Gastrocnemius medialis (tissue), 4 donors: ENCODE measurements around the gene TCP11. TPM values are rescaled to one million over a fixed set of nuclear protein-coding genes. Genes with fewer than 3 reads are reported as not detected.
A peak's percentile ranks its signal among the peaks of the same experiment; 100 is the strongest.

Source experiments
- ATAC-seq, 2 donors: fragments of 150-250 bp; one replicate each; pipeline ENCODE4 v1.9.1; 2016
- DNase-seq, 2 donors: peaks; one replicate each; pipeline ENCODE4 v3.0.0-alpha.2; 2019
- H3K27ac ChIP-seq, 4 donors: fragments of 200-600 bp; sonication (generic); 1 replicate in 1 of 4; 2 replicates in 3 of 4; pipeline ENCODE4 v1.5.1; 2016 to 2018; ENCODE audit warnings: mild to moderate bottlenecking in 2 of 4, moderate library complexity in 1 of 4
- H3K27me3 ChIP-seq, 3 donors: fragments of 200-600 bp; sonication (generic) in 2 of 3; 1 replicate in 1 of 3; 2 replicates in 2 of 3; pipeline versions ENCODE4 v1.5.1 to v1.6.0; 2016 to 2019; ENCODE audit warnings: mild to moderate bottlenecking in 1 of 3, moderate library complexity in 1 of 3
- H3K36me3 ChIP-seq, 2 donors: fragments of 200-600 bp; sonication (generic) in 1 of 2; one replicate each; pipeline ENCODE4 v1.5.1; 2017 to 2018
- H3K4me1 ChIP-seq, 2 donors: fragments of 200-600 bp; sonication (generic) in 1 of 2; one replicate each; pipeline ENCODE4 v1.5.1; 2016 to 2017; ENCODE audit warnings: mild to moderate bottlenecking in 2 of 2
- H3K4me3 ChIP-seq, 4 donors: fragments of 200-600 bp; sonication (generic) in 3 of 4; 1 replicate in 1 of 4; 2 replicates in 3 of 4; pipeline ENCODE4 v1.5.1; 2016 to 2019; ENCODE audit warnings: mild to moderate bottlenecking in 2 of 4
- H3K9me3 ChIP-seq, 3 donors: fragments of 200-600 bp; sonication (generic) in 2 of 3; 1 replicate in 1 of 3; 2 replicates in 2 of 3; pipeline ENCODE4 v1.5.1; 2016 to 2019
- POLR2A ChIP-seq, 2 donors: fragments of 450-650 bp; IDR thresholded peaks; one replicate each; pipeline ENCODE4 v1.6.1; 2017; ENCODE audit warnings: antibody characterized with exemption in 2 of 2, mild to moderate bottlenecking in 2 of 2, moderate library complexity in 2 of 2
- in situ Hi-C, 4 donors: fragments of 200-750 bp; cut with MboI; loops; one replicate each; pipeline versions ENCODE4 v1.15.0 to v1.8.0; 2017; ENCODE audit warnings: low sequenced_read_pairs in 4 of 4
- intact Hi-C: fragments of 100-400 bp; cut with DNase I; formaldehyde crosslinking; loops from one replicate; pipeline ENCODE4 v1.15.1; 2023; ENCODE audit warnings: low total_unique reads
- total RNA-seq, 4 donors: library from RNA; depleted of rRNA; stranded (reverse); fragments of >200 nt; gene quantifications; one replicate each; pipeline versions ENCODE4 v1.1.0 to v1.2.3, GENCODE V29; 2016
- TF ChIP-seq, protein P1 (sequence below), 5 experiments: fragments of 450-650 bp in 3 of 5; fragments of 200-600 bp in 2 of 5; sonication (generic) in 2 of 5; IDR thresholded peaks in 4 of 5; conservative IDR thresholded peaks in 1 of 5; 1 replicate in 4 of 5; 2 replicates in 1 of 5; pipeline ENCODE4 v1.5.1; 2016 to 2019; ENCODE audit warnings: antibody characterized with exemption in 5 of 5, mild to moderate bottlenecking in 3 of 5, moderate library complexity in 3 of 5

The TCP11 gene
- total RNA-seq, 4 donors from 2014 or later = 0.41 TPM; not detected in 3

DNA sequence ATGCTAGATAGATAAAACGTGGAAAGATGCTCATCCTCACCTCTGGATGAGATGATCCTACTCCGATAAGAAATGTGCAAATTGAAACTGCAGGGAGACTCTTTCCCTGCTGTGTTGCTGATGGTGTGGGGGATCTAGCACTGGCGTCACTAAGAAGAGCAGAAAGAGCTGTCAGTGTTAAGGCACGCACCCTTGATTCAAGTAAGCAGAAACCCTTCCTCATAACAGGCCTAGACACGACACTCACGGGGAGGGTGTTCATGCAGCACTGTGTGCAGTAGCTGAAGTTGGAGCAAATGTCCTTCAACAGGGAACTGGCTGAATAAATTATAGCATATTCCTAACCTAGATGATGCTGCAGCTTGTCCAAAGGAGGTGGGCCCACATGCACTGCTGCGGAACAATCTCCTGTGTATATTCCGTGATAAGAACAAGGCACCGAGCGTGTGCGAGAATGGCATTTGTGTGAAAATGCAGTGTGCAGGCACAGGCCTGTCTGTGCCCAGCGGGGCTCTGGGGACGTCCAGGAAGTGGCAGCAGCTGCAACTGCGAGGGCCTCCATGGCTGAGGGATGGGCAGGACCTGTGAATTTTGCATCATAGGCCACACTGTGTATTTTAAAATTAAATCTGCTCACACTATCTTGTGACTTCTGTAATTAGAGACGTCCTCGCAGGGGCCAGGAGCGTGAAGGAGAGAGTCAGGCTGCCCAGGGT, 64.0 kb downstream of the TCP11 start:
- in situ Hi-C loops (no loop called here), intact Hi-C loops (no loop called here)
- H3K36me3 ChIP-seq = peaks cover 0 to 45% of the 10 kb centered on the region in 2 donors

DNA sequence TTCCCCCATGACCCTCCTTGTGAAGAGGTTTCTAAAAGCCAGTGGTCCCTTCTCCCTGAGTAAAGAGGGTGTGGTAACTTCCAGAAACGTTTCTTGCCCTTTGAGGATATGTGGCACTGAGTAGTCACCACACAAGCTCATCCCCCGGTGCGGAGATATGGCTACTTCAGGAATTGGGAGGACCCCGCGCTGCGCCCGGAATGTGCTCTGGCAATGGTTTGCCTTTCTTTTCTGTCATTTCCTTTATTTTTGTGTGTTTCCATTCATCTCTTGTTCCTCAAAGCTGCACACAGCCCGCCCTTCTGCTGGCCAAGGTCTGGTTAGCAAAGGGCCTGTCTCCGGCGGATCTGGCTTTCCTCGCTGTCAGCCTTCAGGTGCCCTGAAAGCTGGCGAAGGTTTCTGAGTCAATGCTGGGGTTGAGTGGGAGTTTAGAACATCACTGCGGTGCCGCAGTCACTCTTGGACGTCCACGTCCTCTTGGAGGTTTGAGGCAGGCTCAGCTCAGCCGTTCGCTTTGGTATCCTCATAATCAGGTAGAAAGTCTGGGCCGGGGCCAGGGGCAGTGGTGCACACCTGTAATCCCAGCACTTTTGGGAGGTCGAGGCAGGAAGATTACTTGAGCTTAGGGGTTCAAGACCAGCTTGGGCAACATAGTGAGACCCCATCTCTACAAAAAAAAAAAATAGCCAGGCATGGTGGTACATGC, 67.2 kb downstream of the TCP11 start:
- Histone ChIP-seq H3K27ac (no peak overlapping the region), H3K4me3 (no peak overlapping the region), H3K27me3 (no peaks in the 10 kb centered on the region), H3K36me3 (peaks cover 0 to 19% of the 10 kb centered on the region in 2 donors), H3K4me1 (no peaks in the 10 kb centered on the region), H3K9me3 (no peaks in the 10 kb centered on the region)
- intact Hi-C loops (no loop called here), in situ Hi-C loops (no loop called here)
- no peak for TF ChIP-seq POLR2A (IDR thresholded peaks at IDR 0.05)
- TF ChIP-seq, protein P1, sequence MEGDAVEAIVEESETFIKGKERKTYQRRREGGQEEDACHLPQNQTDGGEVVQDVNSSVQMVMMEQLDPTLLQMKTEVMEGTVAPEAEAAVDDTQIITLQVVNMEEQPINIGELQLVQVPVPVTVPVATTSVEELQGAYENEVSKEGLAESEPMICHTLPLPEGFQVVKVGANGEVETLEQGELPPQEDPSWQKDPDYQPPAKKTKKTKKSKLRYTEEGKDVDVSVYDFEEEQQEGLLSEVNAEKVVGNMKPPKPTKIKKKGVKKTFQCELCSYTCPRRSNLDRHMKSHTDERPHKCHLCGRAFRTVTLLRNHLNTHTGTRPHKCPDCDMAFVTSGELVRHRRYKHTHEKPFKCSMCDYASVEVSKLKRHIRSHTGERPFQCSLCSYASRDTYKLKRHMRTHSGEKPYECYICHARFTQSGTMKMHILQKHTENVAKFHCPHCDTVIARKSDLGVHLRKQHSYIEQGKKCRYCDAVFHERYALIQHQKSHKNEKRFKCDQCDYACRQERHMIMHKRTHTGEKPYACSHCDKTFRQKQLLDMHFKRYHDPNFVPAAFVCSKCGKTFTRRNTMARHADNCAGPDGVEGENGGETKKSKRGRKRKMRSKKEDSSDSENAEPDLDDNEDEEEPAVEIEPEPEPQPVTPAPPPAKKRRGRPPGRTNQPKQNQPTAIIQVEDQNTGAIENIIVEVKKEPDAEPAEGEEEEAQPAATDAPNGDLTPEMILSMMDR (IDR thresholded peaks at IDR 0.05 in 4 of 5, conservative IDR thresholded peaks at IDR 0.05 in 1 of 5) = no peak
- ATAC-seq = no peak
- no peak for DNase-seq

More for the DNA sequence above, 64.0 kb downstream of the TCP11 start:
- DNase-seq (peak in 1 of 2 donors; percentile 4), ATAC-seq (no peak)
- TF ChIP-seq, protein P1 (IDR thresholded peaks at IDR 0.05 in 4 of 5, conservative IDR thresholded peaks at IDR 0.05 in 1 of 5) = no peak
- no peak for TF ChIP-seq POLR2A (IDR thresholded peaks at IDR 0.05)
- Histone ChIP-seq H3K4me1 (no peaks in the 10 kb centered on the region), H3K9me3 (no peaks in the 10 kb centered on the region), H3K27me3 (no peaks in the 10 kb centered on the region), H3K4me3 (no peak overlapping the region), H3K27ac (no peak overlapping the region)

DNA sequence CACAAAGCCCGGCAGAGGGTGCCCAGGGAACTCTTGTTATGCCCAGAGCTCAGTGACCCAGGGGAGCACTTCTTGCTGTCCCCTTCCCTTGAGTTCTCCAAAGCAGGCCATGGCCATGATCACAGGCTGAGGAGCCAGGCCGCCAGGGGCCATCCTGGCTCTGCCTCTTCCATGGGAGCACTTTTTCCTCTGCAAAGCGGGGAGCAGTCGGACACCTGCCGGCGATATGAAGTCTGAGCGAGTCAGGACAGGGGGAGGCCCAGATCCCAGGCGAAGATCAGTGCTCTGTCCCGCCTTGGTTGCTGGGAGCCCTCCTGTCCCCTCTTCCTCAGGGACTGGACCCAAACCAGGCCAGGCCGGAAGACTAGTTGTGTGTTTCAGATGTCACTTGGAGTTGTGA, 67.9 kb downstream of the TCP11 start:
- H3K27me3 ChIP-seq = no peaks in the 10 kb centered on the region
- no peak for ATAC-seq
- in situ Hi-C loops = no loop called here
- no peak for TF ChIP-seq POLR2A (IDR thresholded peaks at IDR 0.05)
- TF ChIP-seq, protein P1 (IDR thresholded peaks at IDR 0.05 in 4 of 5, conservative IDR thresholded peaks at IDR 0.05 in 1 of 5) = no peak
- DNase-seq = no peak
- intact Hi-C loops = no loop called here
- no peak overlapping the region for H3K4me3 ChIP-seq
- H3K27ac ChIP-seq = no peak overlapping the region
- no peaks in the 10 kb centered on the region for H3K9me3 ChIP-seq
- H3K4me1 ChIP-seq = no peaks in the 10 kb centered on the region
- peaks cover 0 to 12% of the 10 kb centered on the region in 2 donors for H3K36me3 ChIP-seq

DNA sequence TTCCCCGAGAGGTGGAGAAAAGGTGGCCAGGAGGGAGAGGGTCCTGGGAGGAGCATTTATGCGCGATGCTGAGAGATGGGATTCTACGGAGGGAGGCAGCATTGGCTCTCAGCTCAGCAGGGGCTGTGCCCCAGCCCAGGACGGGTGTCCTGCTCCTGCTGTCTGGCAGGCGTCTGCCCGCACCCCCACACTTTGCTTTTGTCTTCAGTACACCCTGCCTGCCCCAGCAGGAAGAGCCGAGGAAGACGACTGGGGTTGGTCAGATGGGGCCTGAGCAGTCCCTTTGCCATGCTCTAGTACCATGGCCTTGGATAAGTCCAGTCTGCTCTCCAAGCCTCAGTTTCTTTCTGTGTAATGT, 68.5 kb downstream of the TCP11 start:
- Histone ChIP-seq H3K36me3 (peaks cover 0 to 10% of the 10 kb centered on the region in 2 donors), H3K4me1 (no peaks in the 10 kb centered on the region), H3K4me3 (no peak overlapping the region), H3K27me3 (no peaks in the 10 kb centered on the region), H3K27ac (no peak overlapping the region), H3K9me3 (no peaks in the 10 kb centered on the region)
- DNase-seq (no peak), ATAC-seq (no peak)
- TF ChIP-seq, protein P1 (IDR thresholded peaks at IDR 0.05 in 4 of 5, conservative IDR thresholded peaks at IDR 0.05 in 1 of 5) = no peak
- TF ChIP-seq POLR2A (IDR thresholded peaks at IDR 0.05) = no peak
- in situ Hi-C loops (no loop called here), intact Hi-C loops (no loop called here)
